Right renal pelvis (tissue), 4 donors: Measurements from ENCODE around the gene PRDM1. TPM values are rescaled to one million over a fixed set of nuclear protein-coding genes. Genes with fewer than 3 reads are reported as not detected.

ENCODE experiments used
- polyA plus RNA-seq, 4 donors: library from polyadenylated mRNA; unstranded; fragments of 120-200 nt; gene quantifications; one replicate each; pipeline ENCODE4 v1.2.1, GENCODE V29; 2013; ENCODE audit not compliant: insufficient read length in 4 of 4

The PRDM1 gene
- polyA plus RNA-seq, 4 donors, result 2.3 to 3.9 (median 3.5) TPM

Other genes starting within 250 kb of the PRDM1 start
- gene ATG5, start 239.4 kb downstream of the PRDM1 start, polyA plus RNA-seq, result 10 to 100 TPM; 47.8 to 58.7 (median 54.5) TPM